ENCODE results near the gene RHBDF2. TPM values are rescaled to one million over a fixed set of nuclear protein-coding genes. Genes with fewer than 3 reads are reported as not detected.

The RHBDF2 gene
- total RNA-seq, 1 experiment from 2014 or later, result 33.0 TPM

- no peaks in the 10 kb centered on the region for H3K27me3 Mint-ChIP-seq (ENCODE audit: low read depth)
- ATAC-seq (no peak), DNase-seq (ENCODE audit: low spot score) (no peak)
- no peak for TF ChIP-seq ELF4 (CRISPR knock-in tag; IDR thresholded peaks at IDR 0.05; ENCODE audit: low read depth)
- 0 out of 2 replicates have a peak, but pooled peaks have one; percentile 16 for TF ChIP-seq SP1 (CRISPR knock-in tag; conservative IDR thresholded peaks at IDR 0.05)
- H3K4me3 Mint-ChIP-seq, result no peak overlapping the region
- POLR2A ChIA-PET, result no interaction called here
- peaks cover 18% of the 10 kb centered on the region for H3K4me1 Mint-ChIP-seq
- peak overlapping the region; percentile 79 for H3K27ac Mint-ChIP-seq
- H3K9me3 Mint-ChIP-seq, result no peaks in the 10 kb centered on the region
- CTCF ChIA-PET, result interaction anchor here (0.9 to 2.9 kb wide), 14 partner anchors 11 to 213 kb away, joined by 4 to 16 read pairs (median 6); partner anchors contain the start of gene AANAT
- H3K36me3 Mint-ChIP-seq, result peaks cover 6% of the 10 kb centered on the region; the same call in 1 of the 2 replicates
Measured at GRCh38 chr17:76492123-76492988, 8.9 kb downstream of the RHBDF2 start.

DNA sequence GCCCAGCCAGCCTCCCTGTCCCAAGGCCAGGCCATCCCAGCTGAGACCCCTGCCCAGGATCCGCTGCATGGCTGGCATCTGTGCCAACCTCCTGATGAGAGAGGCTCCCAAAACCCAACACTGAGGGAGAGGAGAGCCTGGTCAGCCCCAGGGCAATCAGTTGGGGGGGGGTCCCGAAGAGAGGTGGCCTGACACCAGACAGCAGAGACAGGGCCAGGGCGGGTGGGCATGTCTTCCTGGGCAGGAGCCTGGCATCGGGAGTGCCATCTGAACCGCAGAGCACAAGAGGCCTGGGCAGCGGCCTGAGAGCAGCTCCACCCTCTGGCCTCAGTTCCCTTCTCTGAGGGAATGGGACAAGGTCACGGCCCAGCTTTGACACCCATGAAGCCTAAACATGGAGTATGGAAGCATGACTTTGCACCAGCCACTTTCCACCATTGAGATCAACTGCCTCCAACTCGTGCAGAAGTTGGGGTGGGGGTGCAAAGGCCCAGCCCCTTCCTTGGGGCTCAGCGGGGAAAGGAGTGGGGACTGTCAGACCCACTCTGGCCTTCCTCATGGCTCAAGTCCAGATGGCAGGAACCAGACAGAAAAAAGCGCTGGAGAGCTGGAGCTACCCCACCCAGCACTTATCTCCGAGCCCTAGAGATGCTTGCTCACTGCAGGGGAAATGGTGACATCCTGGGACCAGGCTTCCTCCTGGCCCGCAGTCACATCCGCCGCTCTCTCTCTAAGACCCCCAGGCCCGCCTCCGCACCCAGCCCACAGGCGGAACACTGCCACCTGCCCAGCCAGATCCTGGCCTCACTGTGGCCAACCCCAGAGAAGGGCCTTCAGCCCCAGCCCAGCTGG is 9.7 kb downstream of the RHBDF2 start:
- ATAC-seq (no peak), DNase-seq (ENCODE audit: low spot score) (no peak)
- Mint-ChIP-seq H3K36me3 (peaks cover 6% of the 10 kb centered on the region; the same call in 1 of the 2 replicates), H3K4me3 (no peak overlapping the region), H3K27ac (no peak overlapping the region; the same call in none of the 2 replicates), H3K9me3 (no peaks in the 10 kb centered on the region), H3K27me3 (ENCODE audit: low read depth) (no peaks in the 10 kb centered on the region), H3K4me1 (peaks cover 13% of the 10 kb centered on the region)
- POLR2A ChIA-PET, result no interaction called here
- TF ChIP-seq CBFB (CRISPR knock-in tag; IDR thresholded peaks at IDR 0.05; ENCODE audit: low read depth) (no peak), TP53 (CRISPR knock-in tag; IDR thresholded peaks at IDR 0.05) (no peak), ARID4B (CRISPR knock-in tag; IDR thresholded peaks at IDR 0.05; ENCODE audit: borderline replicate concordance) (no peak), NFYB (CRISPR knock-in tag; conservative IDR thresholded peaks at IDR 0.05; ENCODE audit: low read depth) (no peak), ZNF396 (CRISPR knock-in tag; IDR thresholded peaks at IDR 0.05; ENCODE audit: borderline replicate concordance) (no peak), JUN (CRISPR knock-in tag; IDR thresholded peaks at IDR 0.05) (no peak), CREB1 (CRISPR knock-in tag; IDR thresholded peaks at IDR 0.05) (no peak), USF1 (CRISPR knock-in tag; IDR thresholded peaks at IDR 0.05) (no peak)
- CTCF ChIA-PET, result interaction anchor here (1.0 to 2.9 kb wide), 8 partner anchors 25 to 132 kb away, joined by 3 to 12 read pairs (median 4); partner anchors contain the start of gene AANAT

DNA sequence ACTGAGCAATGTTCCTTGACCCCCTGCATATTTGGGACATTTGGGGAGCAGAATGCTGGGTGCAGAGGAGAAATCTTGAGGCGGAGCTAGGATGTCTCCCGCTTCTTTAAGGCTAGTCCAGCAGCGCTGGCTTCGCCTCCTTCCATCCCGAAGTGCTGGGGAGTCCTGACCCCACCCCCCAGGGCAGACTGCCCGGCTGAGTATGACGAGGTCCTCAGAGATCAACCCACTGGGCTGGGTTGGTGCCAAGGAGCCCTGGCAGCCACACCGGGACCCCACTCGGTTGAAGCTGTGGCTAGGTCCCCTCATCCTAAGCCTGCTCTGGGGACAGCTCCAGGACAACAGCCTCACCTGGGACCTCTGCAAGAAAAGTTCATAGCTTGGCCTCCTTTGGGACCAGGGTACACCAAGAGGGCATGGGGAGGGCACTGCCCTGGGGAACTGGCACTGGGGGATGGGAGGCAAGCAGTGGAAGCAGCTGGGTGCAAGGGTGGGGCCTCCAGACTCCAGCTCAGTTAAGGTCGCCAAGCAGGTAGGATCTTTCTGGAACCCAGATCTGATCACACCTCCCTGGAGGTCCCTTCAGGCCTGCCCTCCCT is 11.0 kb downstream of the RHBDF2 start:
- Mint-ChIP-seq H3K9me3 (no peaks in the 10 kb centered on the region), H3K36me3 (peaks cover 6% of the 10 kb centered on the region; the same call in 1 of the 2 replicates), H3K4me1 (peaks cover 13% of the 10 kb centered on the region), H3K4me3 (no peak overlapping the region), H3K27ac (no peak overlapping the region), H3K27me3 (ENCODE audit: low read depth) (no peaks in the 10 kb centered on the region)
- CTCF ChIA-PET, result interaction anchor here (1.0 to 2.0 kb wide), 8 partner anchors 23 to 134 kb away, joined by 3 to 11 read pairs (median 4); partner anchors contain the start of genes AANAT and SPHK1
- POLR2A ChIA-PET, result interaction anchor here (1.1 to 1.5 kb wide), 2 partner anchors 9 to 31 kb away, joined by 3 to 7 read pairs; no protein-coding TSS in a partner anchor
- no peak for DNase-seq (ENCODE audit: low spot score)
- no peak for ATAC-seq
- no peak for TF ChIP-seq OVOL2 (CRISPR knock-in tag; IDR thresholded peaks at IDR 0.05; ENCODE audit: borderline replicate concordance)
- no peak for TF ChIP-seq AR (CRISPR knock-in tag; IDR thresholded peaks at IDR 0.05)
- TF ChIP-seq, protein P1, sequence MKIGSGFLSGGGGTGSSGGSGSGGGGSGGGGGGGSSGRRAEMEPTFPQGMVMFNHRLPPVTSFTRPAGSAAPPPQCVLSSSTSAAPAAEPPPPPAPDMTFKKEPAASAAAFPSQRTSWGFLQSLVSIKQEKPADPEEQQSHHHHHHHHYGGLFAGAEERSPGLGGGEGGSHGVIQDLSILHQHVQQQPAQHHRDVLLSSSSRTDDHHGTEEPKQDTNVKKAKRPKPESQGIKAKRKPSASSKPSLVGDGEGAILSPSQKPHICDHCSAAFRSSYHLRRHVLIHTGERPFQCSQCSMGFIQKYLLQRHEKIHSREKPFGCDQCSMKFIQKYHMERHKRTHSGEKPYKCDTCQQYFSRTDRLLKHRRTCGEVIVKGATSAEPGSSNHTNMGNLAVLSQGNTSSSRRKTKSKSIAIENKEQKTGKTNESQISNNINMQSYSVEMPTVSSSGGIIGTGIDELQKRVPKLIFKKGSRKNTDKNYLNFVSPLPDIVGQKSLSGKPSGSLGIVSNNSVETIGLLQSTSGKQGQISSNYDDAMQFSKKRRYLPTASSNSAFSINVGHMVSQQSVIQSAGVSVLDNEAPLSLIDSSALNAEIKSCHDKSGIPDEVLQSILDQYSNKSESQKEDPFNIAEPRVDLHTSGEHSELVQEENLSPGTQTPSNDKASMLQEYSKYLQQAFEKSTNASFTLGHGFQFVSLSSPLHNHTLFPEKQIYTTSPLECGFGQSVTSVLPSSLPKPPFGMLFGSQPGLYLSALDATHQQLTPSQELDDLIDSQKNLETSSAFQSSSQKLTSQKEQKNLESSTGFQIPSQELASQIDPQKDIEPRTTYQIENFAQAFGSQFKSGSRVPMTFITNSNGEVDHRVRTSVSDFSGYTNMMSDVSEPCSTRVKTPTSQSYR (CRISPR knock-in tag; IDR thresholded peaks at IDR 0.05), result no peak
- no peak for TF ChIP-seq SMAD3 (CRISPR knock-in tag; IDR thresholded peaks at IDR 0.05; ENCODE audit: borderline replicate concordance)
- no peak for TF ChIP-seq KAT7 (CRISPR knock-in tag; IDR thresholded peaks at IDR 0.05; ENCODE audit: borderline replicate concordance)
- TF ChIP-seq, protein P2, sequence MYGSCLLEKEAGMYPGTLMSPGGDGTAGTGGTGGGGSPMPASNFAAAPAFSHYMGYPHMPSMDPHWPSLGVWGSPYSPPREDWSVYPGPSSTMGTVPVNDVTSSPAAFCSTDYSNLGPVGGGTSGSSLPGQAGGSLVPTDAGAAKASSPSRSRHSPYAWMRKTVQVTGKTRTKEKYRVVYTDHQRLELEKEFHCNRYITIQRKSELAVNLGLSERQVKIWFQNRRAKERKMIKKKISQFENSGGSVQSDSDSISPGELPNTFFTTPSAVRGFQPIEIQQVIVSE (CRISPR knock-in tag; IDR thresholded peaks at IDR 0.05; ENCODE audit: borderline replicate concordance), result no peak

Measured in WTC11 (cell line).